ENCODE results near the gene E4F1. TPM values are rescaled to one million over a fixed set of nuclear protein-coding genes. Genes with fewer than 3 reads are reported as not detected.

Gene E4F1
- total and polyA plus RNA-seq, 3 donors from 2014 or later = 20.0 to 69.4 (median 57.4) TPM

GRCh38 chr16:2234813-2235170, 11.4 kb downstream of the E4F1 start:
- peaks cover 9% of the 10 kb centered on the region for H3K4me1 ChIP-seq
- intact Hi-C loops (cut with DNase I; ENCODE audit: low total_unique reads) = no loop called here
- 91 to 100% methylated on average over 1 to 17 of the region's 18 CpGs for WGBS, 2 donors
- TF ChIP-seq CTCF (IDR thresholded peaks at IDR 0.05) (no peak), POLR2A (IDR thresholded peaks at IDR 0.05) (no peak)
- H3K27me3 ChIP-seq = no peaks in the 10 kb centered on the region
- no peak overlapping the region for H3K27ac ChIP-seq
- no peaks in the 10 kb centered on the region for H3K36me3 ChIP-seq (ENCODE audit: low read depth, missing control alignments)
- no peaks in the 10 kb centered on the region for H3K9me3 ChIP-seq
- H3K4me3 ChIP-seq = no peak overlapping the region
- no peak for DNase-seq

DNA sequence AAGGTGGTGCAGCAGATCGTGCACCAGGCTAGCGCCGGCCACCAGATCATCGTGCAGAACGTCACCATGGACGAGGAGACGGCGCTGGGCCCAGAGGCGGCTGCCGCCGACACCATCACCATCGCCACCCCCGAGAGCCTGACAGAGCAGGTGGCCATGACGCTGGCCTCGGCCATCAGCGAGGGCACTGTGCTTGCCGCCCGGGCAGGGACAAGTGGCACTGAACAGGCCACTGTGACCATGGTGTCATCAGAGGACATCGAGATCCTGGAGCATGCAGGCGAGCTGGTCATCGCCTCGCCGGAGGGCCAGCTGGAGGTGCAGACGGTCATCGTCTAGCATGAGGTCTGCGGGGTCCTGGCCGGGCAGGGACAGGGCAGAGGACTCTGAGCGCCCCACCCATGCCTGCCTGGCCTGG, 11.9 kb downstream of the E4F1 start:
- intact Hi-C loops (cut with DNase I; ENCODE audit: low total_unique reads) = no loop called here
- Histone ChIP-seq H3K4me1 (peaks cover 9% of the 10 kb centered on the region), H3K4me3 (no peak overlapping the region), H3K36me3 (ENCODE audit: low read depth, missing control alignments) (no peaks in the 10 kb centered on the region), H3K9me3 (no peaks in the 10 kb centered on the region), H3K27ac (no peak overlapping the region), H3K27me3 (no peaks in the 10 kb centered on the region)
- WGBS, 2 donors = 88 to 92% methylated on average over 2 to 20 of the region's 28 CpGs
- DNase-seq = no peak
- TF ChIP-seq POLR2A (IDR thresholded peaks at IDR 0.05) (no peak), CTCF (IDR thresholded peaks at IDR 0.05) (no peak)

DNA sequence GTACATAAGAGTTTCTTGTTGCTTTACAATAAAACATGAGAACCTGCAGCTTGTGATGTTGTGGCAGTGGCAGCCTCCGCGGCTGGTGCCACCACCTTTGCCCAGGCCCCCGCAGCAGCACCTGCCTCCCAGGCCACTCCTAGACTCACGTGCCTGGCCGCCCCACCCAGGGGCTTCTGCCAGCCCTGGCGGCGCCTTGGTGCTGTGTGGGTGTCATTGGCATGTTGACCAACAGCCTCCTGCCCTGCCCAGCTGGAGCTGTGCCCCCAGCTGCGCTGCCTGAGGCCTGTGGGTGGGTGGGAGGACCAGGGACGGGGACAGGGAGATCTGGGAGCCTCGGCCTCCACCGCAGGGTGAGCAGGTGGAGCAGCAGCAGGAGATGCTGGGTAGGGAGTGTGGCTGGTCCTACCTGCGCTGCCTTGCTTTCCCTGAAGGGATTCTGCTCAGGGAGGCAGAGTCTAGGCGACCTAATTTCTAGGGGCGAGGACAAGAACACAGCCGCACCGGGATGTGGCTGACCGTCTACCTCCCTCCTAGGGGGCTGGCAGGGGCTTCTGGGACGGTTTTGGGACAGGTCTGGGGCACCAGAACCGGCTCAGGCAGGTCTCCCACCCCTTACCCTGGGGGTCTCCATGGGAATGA, 12.4 kb downstream of the E4F1 start:
- Histone ChIP-seq H3K27ac (no peak overlapping the region), H3K4me1 (peaks cover 9% of the 10 kb centered on the region), H3K36me3 (ENCODE audit: low read depth, missing control alignments) (no peaks in the 10 kb centered on the region), H3K4me3 (no peak overlapping the region), H3K9me3 (no peaks in the 10 kb centered on the region), H3K27me3 (no peaks in the 10 kb centered on the region)
- intact Hi-C loops (cut with DNase I; ENCODE audit: low total_unique reads) = no loop called here
- no peak for TF ChIP-seq CTCF (IDR thresholded peaks at IDR 0.05)
- no peak for TF ChIP-seq POLR2A (IDR thresholded peaks at IDR 0.05)
- WGBS, 2 donors = 70 to 77% methylated on average over 13 to 19 of the region's 19 CpGs
- no peak for DNase-seq

DNA sequence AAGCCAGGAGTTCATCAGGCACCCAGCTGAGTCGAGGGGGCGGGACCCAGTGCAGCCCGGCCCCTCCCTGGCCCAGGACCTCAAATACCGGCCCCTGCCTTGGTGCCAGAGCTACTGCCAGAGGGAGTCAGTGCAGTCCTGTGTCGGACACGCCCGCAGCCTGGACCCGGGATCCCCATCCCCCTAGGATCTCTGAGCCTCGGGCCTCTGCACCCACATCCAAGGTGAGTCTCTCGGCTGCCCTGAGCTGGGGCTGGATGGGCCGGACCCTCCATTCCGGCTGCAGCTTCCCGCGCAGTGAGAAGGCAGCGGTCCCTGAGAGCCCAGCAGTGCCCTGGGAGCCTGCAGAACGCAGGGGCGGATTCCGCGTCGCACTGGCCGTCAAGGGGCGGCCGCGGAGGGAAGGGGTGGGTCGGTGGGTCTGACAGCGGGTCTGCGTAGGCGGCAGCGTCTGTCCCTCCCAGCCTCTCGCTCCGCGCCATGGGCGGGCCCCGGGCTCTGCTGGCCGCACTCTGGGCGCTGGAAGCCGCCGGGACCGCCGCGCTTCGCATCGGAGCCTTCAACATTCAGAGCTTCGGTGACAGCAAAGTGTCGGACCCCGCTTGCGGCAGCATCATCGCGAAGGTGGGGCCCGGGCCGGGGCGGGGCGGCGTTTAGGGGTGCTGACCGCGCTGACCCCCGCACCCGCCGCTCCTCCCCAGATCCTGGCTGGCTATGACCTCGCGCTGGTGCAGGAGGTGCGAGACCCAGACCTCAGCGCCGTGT, 13.1 kb downstream of the E4F1 start, which contains the start of gene DNASE1L2:
TSS of gene DNASE1L2 (plus strand) at position 108 of the 765 bp plus-strand sequence. CDS start at position 481, 373 bp downstream.
- Histone ChIP-seq H3K9me3 (no peaks in the 10 kb centered on the region), H3K27ac (no peak within 1 kb of the TSS), H3K27me3 (no peaks in the 10 kb centered on the region), H3K36me3 (ENCODE audit: low read depth, missing control alignments) (no peaks in the 10 kb centered on the region), H3K4me1 (peaks cover 9% of the 10 kb centered on the region), H3K4me3 (peak within 1 kb of the TSS; percentile 15 to 17)
- intact Hi-C loops (cut with DNase I; ENCODE audit: low total_unique reads) = no loop called here
- WGBS, 2 donors = 0 to 31% methylated on average over 8 to 27 of the region's 64 CpGs
- TF ChIP-seq POLR2A (IDR thresholded peaks at IDR 0.05) = no peak
- no peak for TF ChIP-seq CTCF (IDR thresholded peaks at IDR 0.05)
- no peak for DNase-seq

All from testis (tissue), 3 donors.